GM08714 (cell line): ENCODE data around the gene RFX2.
"Not testable (repeated sequence)": the region's sequence is repeated elsewhere in the genome, so short reads cannot be mapped to it uniquely, and the experiment has no call there.

Source experiments
- H3K4me3 ChIP-seq: fragments of 200-500 bp; sonication (Bioruptor generic); 2 replicates; pipeline ENCODE4 v1.5.1; 2014; ENCODE audit warnings: mild to moderate bottlenecking, low read length, inconsistent platforms
- ZNF274 ChIP-seq: IDR thresholded peaks from 2 replicates; pipeline ENCODE4 v1.6.1; 2012; ENCODE audit warnings: mild to moderate bottlenecking, low read depth, low read length

The RFX2 gene

DNA sequence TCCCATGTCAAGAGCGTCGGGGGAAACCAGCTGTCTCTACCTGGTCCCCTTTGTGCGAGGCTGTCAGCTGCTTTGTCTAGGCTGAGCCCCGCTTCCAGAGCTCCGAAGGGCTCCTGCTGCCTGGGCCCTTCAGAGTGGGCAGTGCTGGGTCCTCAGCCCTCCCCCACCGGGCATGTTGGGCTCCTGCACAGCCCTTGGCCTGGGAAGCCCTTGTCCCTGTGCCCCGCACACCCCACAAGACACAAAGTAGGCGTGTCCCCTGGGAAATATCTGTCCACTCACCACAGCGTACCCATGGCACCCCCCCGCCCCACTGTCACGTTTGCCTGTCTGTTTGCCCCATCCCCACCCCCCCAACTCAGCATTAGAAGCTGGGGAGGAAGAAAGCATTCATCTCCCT is 92.7 kb downstream of the RFX2 start:
- no peak overlapping the region for H3K4me3 ChIP-seq

DNA sequence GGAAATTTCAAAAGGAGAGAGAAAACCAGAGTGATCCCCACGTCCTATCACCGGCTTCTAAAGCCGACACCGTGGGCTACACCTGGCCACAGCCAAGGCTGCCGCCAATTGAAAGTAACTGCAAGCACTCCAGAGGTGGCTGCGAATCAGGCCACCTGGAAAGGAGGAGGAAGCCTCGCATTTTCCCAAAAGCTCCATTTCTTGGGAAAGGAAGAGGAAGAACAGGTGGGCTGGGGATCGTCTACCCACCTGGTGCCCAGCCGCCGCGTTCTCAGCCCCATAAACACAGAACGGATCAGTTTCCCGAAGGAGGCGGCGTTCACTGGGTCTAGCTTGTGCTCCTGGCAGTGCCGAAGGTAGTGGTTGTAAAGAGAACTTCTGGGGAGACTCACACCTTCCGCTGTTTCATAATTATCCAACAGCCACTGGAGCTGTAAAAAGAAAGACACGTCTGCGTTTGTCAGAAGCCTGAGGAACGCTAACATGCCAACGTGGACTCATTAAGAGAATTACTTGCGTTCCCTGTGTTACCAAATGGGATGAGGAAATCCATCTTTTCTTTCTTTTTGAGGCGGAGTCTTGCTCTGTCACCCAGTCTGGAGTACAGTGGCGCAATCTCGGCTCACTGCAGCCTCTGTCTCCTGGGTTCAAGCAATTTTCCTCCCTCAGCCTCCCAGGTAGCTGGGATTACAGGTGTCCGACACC is 94.3 kb downstream of the RFX2 start:
- TF ChIP-seq ZNF274 = no peak
- H3K4me3 ChIP-seq = no peak overlapping the region

More for the DNA sequence above, 92.7 kb downstream of the RFX2 start:
- no peak for TF ChIP-seq ZNF274

DNA sequence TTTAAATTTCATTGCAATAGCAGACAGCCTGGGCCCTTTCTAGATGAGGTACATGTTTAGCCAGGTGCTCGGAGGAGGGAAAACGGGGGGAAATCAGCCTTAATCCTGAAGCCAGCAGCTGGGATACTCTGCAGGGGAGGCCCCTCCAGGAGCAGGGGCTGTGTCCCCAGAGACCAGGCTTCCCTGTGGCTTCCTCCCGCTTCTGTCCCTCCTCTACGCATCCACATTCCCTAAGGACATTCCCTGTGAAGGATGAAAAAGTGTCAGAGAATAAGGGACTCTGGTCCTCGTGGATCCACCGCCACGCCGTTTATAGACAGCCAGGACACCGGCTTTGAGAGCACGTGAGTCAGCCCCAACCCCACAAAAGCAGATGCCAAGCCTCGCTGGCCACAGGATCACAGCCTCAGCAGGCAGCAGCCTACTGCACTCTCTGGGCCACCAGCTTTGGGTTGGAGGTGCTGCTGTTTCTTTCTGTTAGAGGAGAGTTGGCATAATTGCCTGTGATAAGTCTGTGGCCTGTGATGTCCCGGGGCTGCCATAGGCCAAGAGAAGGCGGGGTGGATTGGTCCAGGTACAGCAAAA is 95.7 kb downstream of the RFX2 start:
- H3K4me3 ChIP-seq = no peak overlapping the region
- no peak for TF ChIP-seq ZNF274

DNA sequence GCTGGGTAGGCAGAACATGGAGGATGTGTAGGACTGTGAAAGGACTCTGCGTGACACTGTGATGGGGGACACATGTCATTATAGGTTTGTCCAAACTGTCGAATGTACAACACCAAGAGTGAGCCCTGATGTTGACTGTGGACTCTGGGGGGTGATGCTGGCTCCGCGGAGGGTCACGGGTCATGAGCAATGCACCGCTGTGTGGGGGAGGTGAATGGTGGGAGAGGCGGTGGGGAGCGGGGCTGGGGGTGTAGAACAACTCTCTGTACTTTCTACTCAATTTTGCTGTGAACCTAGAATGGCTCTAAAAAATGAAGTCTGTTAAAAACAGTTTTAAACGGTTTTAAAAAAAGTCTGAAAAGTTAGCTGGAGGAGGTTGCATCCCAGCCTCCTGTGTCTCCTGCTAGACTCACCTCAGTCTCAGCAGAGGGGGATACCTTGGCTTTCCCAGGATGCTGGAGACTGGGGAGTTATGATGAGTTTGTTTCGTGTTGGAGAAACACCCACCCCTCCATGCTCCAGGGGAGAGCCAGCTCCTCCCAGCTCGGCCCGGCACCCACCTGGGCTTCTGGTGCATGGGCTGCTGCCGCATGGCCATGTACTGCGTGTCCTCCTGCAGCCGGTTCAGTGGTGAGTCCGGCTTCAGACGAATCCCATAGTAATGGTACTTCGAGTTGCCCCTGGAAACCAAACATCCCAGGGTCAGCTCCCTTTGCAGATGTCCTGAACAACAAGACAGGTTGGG is 97.7 kb downstream of the RFX2 start:
- no peak for TF ChIP-seq ZNF274
- no peak overlapping the region for H3K4me3 ChIP-seq

DNA sequence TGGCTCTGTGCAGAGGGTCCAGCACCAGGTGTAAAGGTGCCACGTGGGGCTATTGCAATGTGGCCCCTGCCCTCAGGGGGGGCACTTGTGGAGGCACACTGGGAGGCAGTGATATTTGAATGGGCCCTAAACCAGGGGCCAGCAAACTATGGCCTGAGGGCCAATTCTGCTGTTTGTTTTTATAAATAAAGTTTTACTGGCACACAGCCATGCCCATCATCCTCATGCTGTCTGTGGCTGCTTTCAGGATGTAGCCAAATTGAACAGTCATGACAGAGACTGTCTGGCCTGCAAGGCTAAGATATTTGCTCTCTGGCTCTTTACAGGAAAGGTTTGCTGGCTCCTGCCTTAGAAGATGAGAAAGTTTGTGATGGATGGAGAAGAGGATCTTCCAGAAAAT is 98.5 kb downstream of the RFX2 start:
- no peak for TF ChIP-seq ZNF274

DNA sequence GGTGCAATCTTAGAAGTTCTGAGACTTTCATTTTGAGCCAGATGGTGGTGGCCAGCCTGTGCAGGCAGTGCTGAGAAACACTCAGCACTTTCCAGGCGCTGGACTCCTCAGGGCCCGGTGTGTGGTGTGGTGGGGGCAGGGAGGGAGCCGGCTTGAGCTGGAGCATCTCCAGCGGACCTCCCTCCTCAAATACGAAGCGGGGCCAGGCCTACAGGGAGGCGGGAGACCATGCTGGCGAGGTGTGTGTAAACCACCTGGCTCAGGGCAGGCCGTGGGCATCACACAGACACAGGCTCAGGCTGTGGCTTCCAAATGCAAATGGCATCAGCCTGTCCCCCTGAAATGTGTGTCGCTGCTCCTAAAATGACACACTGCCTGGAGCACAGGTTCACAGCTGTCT is 99.1 kb downstream of the RFX2 start:
- no peak overlapping the region for H3K4me3 ChIP-seq
- no peak for TF ChIP-seq ZNF274

More for the DNA sequence above, 98.5 kb downstream of the RFX2 start:
- no peak overlapping the region for H3K4me3 ChIP-seq

DNA sequence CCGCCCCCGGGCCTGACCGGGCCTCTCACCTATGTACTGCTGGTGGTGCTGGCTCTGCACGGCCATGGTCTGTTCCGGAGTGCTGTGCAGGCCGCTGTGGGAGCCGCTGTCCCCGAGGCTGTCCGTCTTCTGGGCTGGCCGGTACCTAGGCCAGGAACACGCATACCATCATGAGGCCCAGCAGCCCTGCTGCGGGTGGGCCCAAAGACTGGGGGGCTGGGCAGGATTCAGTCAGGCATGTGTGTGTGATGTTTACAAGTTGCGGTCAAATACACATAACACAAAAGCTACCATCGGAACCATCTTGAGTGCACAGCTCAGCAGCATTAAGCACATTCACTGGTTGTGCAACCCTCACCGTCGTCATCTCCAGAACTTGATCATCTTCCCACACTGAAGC is 100.2 kb downstream of the RFX2 start:
- H3K4me3 ChIP-seq = no peak overlapping the region
- no peak for TF ChIP-seq ZNF274

DNA sequence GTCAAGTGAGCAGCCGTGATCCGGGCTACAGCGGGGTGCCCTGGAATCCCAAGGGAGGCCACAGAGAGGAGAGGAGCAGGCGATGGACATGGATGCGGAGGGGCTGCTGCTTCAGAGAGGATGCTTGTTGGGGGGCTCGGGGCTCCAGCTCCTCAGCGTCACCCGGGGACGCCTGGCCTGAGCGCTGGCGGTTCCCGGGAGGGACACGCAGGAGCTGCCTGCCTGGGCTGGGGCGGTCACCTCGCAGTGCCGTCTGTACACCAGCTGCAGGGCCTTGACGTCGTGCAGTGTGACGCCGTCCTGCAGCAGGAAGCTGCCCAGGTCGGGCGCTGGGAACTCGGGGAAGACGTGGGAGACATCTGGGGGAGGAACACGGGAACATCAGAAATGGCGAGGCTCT is 102.4 kb downstream of the RFX2 start:
- TF ChIP-seq ZNF274 = no peak
- H3K4me3 ChIP-seq = no peak overlapping the region

DNA sequence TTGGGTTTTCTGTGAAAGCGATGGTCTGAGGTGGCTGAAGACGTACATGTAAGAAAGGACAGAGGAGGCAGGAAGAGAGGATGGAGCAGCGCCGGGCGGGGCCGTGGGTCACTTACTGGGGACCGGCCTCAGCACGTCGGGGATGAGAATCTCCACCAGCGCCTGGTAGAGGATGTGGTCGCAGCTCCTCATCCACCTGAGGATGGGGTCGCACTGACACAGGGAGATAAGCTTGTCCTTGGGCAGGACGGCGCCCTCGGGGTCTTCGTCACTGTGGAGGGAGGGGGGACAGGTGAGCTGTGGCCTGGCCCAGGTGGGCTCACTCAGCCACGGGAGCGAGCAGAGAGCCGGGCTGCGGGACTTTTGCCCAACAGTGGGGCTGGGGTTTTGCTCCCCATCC is 103.4 kb downstream of the RFX2 start:
- TF ChIP-seq ZNF274 = no peak
- no peak overlapping the region for H3K4me3 ChIP-seq

DNA sequence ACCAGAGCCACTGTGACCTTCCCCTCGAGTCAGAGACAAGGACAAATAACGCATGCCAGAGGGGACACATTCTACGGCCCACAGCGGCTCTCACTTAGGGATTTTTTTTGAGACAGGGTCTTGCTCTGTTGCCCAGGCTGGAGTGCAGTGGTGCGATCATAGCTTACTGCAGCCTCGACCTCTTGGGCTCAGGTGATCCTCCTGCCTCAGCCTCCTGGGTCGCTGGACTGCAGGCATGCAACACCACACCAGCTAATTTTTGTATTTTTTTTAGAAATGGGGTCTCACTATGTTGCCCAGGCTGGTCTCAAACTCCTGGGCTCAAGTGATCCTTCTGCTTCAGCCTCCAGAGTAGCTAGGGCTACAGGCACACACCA is 104.2 kb downstream of the RFX2 start:
- H3K4me3 ChIP-seq = not testable (repeated sequence)

DNA sequence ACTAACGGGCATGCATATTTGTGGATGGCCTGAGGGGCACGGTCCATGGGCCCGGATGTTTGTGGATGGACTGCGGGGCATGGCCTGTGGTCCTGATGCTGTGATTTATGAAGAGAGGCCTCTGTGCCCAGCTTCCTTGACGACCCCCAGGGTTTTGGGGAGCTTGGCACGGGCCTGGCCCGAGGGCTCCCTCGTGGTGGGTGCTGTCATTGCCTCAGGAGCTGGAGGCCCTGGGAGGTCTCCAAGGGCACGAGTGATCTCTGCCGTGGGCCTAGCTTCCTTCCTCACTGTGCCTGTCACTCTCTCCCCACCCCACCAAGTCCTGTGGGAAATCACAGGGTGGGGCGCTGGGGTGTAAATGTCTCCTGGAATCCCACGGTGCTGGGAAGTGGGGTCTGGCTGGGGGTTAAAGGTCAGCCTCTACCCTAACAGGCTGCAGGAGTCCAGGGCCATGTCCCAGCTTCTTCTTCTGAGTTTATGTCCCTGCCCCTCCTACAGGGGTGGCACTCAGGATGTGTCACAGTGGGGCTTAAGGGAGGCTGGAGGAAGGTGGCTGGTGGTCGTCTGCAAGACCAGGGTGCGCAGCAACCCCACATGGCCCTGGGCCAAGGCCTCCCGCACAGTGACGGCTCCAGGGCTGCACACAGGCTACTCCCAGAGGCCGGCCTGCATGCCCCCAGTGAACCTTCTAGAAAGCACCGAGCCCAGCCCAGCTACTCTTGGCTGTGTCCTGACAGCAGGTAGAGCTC is 104.8 kb downstream of the RFX2 start:
- H3K4me3 ChIP-seq = no peak overlapping the region
- TF ChIP-seq ZNF274 = no peak

DNA sequence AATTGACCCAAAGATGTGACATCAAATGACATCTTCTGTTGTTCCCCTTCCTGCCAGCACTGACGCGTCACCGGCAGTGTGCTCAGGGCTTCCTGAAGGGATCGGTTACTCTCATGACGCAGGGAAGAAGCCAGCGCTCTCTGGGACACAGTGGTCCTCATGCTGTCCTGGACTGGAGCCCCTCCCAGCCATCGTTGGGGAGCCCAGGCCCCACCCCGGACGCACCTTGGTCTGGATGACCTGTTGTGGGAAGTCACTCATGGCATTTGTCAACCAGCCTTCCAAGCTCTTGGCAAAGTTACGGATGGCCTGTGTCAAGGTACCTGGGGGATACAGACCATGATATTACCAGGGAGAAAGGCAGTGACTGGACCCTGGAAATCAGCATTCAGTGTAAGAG is 106.3 kb downstream of the RFX2 start:
- TF ChIP-seq ZNF274 = no peak
- no peak overlapping the region for H3K4me3 ChIP-seq

DNA sequence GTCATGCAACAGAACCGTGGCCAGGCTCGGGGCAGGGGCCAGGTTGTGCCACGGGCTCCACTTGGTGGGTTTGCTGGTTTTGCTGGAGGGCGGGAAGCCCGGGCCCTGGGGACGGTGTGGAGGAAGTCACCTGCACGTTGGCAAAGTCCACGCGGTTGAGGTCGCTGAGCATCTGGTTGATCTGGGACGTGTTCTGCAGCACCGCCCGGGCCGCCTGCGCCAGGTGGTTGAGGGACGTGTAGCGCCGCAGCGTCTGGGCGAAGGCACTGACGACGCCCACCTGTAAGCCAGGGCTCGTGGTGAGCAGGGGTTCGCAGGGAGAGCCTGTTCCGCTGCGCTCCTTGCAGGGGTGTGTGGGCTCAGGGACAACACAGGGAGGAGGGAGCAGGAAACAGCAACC is 107.7 kb downstream of the RFX2 start:
- H3K4me3 ChIP-seq = no peak overlapping the region
- no peak for TF ChIP-seq ZNF274

DNA sequence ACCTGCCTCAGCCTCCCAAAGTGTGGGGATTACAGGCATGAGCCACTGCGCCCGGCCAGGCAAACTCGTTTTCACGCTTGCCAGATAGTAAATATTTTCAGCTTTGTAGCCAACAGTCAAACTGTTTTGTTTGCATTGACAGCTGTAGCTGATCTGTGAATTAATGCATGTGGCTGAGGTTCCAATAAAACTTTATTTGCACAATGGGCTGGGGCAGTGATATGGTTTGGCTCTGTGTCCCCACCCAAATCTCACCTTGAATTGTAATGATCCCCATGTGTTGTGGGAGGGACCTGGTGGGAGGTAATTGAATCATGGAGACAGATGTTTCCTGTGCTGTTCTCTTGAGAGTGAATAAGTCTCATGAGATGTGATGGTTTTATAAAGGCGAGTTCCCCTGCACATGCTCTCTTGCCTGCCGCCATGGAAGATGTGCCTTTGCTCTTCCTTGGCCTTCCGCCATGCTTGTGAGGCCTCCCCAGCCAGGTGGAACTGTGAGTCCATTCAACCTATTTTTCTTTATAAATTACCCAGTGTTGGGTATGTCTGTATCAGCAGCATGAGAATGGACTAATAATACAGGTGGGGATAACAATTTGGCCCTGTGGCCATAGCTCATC is 110.0 kb downstream of the RFX2 start:
- no peak for TF ChIP-seq ZNF274
- H3K4me3 ChIP-seq = no peak overlapping the region
